ENCODE results near the gene CCNA2.

CCNA2 gene

DNA sequence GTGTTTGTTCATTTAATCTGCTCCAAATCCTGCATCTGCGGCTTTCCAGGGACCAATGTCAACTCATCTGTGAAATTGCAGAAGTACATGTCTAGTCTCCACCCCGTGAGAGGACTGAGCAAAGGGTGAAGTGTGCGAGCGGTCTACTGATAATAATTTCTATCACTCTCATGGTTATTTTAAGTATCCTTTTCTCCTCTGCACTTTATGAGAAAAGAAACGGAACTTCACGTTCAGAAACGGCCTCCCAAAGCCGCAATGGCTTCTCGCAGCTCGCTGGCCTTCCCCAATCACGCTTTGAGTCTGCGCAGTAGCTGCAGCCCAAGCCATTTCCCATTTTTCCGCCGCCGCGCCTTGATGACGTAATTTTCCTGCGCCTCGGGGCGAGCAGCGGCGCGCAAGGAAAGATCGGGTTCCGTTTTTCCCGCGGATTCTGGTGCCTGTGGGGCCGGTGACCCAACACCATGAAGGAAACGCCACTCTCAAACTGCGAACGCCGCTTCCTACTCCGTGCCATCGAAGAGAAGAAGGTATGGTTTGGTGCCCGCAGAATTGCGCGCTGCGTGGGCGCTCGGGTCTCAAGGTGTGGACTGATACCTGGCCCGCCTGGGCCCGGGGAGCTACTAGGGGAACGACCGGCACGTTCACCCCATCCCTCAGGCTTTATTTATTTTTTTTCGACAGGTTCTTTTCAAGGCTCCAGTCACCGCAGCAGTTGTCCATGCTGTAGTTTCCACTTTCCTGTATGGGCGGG, 22.5 kb downstream of the CCNA2 start, which contains the start of gene EXOSC9:
Gene EXOSC9, plus strand, starts transcription at position 363 of the 754 bp plus-strand sequence. Its CDS starts 102 bp downstream, at position 465.
- Histone ChIP-seq H2BK120ac (ENCODE audit: low read depth, low read length) (no peak within 1 kb of the TSS), H2BK15ac (ENCODE audit: low read depth, poor library complexity, severe bottlenecking) (no peak within 1 kb of the TSS), H3K27me3 (ENCODE audit: control insufficient read depth in 1 of 2, insufficient read depth in 1 of 2, low read length in 2 of 2) (no peaks in the 10 kb centered on the region), H3K4me1 (ENCODE audit: control insufficient read depth, insufficient read depth, low read depth, low read length) (no peaks in the 10 kb centered on the region), H2BK12ac (ENCODE audit: low read length in 2 of 2) (no peak within 1 kb of the TSS), H3K4me3 (ENCODE audit: insufficient read depth in 1 of 2, low read depth in 1 of 2, low read length in 2 of 2) (peak within 1 kb of the TSS; percentile 84 to 94), H3K9ac (ENCODE audit: low read length) (peak within 1 kb of the TSS; percentile 97), H2AFZ (ENCODE audit: low read depth, low read length) (peak within 1 kb of the TSS; percentile 33), H3K23ac (ENCODE audit: low read length in 2 of 2) (no peak within 1 kb of the TSS), H3K9me3 (ENCODE audit: control insufficient read depth, low read length) (no peaks in the 10 kb centered on the region), H3K27ac (ENCODE audit: low read length, poor library complexity, severe bottlenecking) (peak within 1 kb of the TSS; percentile 71), H2AK5ac (ENCODE audit: low read length, severe bottlenecking) (peak within 1 kb of the TSS; percentile 63), H3K4ac (ENCODE audit: low read depth in 1 of 2, low read length in 2 of 2) (peak within 1 kb of the TSS; percentile 8 to 59), H4K91ac (ENCODE audit: low read length) (peak within 1 kb of the TSS; percentile 89), H3K18ac (ENCODE audit: low read depth in 1 of 2, low read length in 2 of 2) (peak within 1 kb of the TSS; percentile 81 to 89), H3K4me2 (ENCODE audit: low read length, poor library complexity, severe bottlenecking) (peak within 1 kb of the TSS; percentile 98), H3K79me1 (replicated peaks; ENCODE audit: low read length, poor library complexity, severe bottlenecking) (peaks cover 22% of the 10 kb centered on the region), H3K14ac (ENCODE audit: low read length in 2 of 2) (no peak within 1 kb of the TSS), H2BK5ac (ENCODE audit: low read depth, low read length, poor library complexity, severe bottlenecking) (no peak within 1 kb of the TSS), H4K8ac (ENCODE audit: low read length) (peak within 1 kb of the TSS; percentile 99), H3K36me3 (ENCODE audit: control insufficient read depth in 1 of 2, insufficient read depth in 2 of 2, low read depth in 1 of 2, low read length in 2 of 2) (peaks cover 13 to 32% of the 10 kb centered on the region in 2 experiments)
- DNase-seq, result peak; percentile 93
- 2% methylated on average over 45 of the region's 48 CpGs for WGBS

DNA sequence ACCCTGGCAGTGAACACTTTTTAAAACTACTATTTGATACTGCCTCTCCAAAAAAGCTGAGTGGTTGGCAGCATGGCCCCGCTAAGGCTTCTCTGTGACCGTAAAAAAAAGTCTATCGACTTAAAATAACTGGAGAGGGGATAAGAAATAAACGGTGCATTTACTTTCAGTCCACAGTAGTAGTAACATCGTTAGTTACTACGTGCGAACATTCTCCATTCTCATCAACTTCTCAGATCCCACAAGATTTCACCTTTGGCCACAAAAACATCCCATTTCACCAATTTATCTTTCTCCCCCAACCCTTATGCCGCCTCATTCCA, 23.1 kb downstream of the CCNA2 start:
- H3K4me1 ChIP-seq (ENCODE audit: control insufficient read depth, insufficient read depth, low read depth, low read length), result no peaks in the 10 kb centered on the region
- H2BK5ac ChIP-seq (ENCODE audit: low read depth, low read length, poor library complexity, severe bottlenecking), result no peak overlapping the region
- H3K27me3 ChIP-seq (ENCODE audit: control insufficient read depth in 1 of 2, insufficient read depth in 1 of 2, low read length in 2 of 2), result no peaks in the 10 kb centered on the region
- no peaks in the 10 kb centered on the region for H3K9me3 ChIP-seq (ENCODE audit: control insufficient read depth, low read length)
- H4K8ac ChIP-seq (ENCODE audit: low read length), result peak overlapping the region; percentile 99
- H3K4ac ChIP-seq (ENCODE audit: low read depth in 1 of 2, low read length in 2 of 2), result peak overlapping the region; percentile 8 to 59
- peaks cover 21% of the 10 kb centered on the region for H3K79me1 ChIP-seq (replicated peaks; ENCODE audit: low read length, poor library complexity, severe bottlenecking)
- peak overlapping the region; percentile 63 for H2AK5ac ChIP-seq (ENCODE audit: low read length, severe bottlenecking)
- peak overlapping the region; percentile 11 for H2AFZ ChIP-seq (ENCODE audit: low read depth, low read length)
- H4K91ac ChIP-seq (ENCODE audit: low read length), result no peak overlapping the region
- peak overlapping the region; percentile 92 for H3K4me2 ChIP-seq (ENCODE audit: low read length, poor library complexity, severe bottlenecking)
- DNase-seq, result no peak
- no peak overlapping the region for H2BK120ac ChIP-seq (ENCODE audit: low read depth, low read length)
- peak overlapping the region in 1 of 2 experiments; percentile 94 for H3K4me3 ChIP-seq (ENCODE audit: insufficient read depth in 1 of 2, low read depth in 1 of 2, low read length in 2 of 2)
- H3K18ac ChIP-seq (ENCODE audit: low read depth in 1 of 2, low read length in 2 of 2), result peak overlapping the region; percentile 13 to 72
- no peak overlapping the region for H3K23ac ChIP-seq (ENCODE audit: low read length in 2 of 2)
- no peak overlapping the region for H2BK15ac ChIP-seq (ENCODE audit: low read depth, poor library complexity, severe bottlenecking)
- no peak overlapping the region for H2BK12ac ChIP-seq (ENCODE audit: low read length in 2 of 2)
- peak overlapping the region; percentile 97 for H3K9ac ChIP-seq (ENCODE audit: low read length)
- no peak overlapping the region for H3K14ac ChIP-seq (ENCODE audit: low read length in 2 of 2)
- H3K36me3 ChIP-seq (ENCODE audit: control insufficient read depth in 1 of 2, insufficient read depth in 2 of 2, low read depth in 1 of 2, low read length in 2 of 2), result peaks cover 8 to 26% of the 10 kb centered on the region in 2 experiments
- peak overlapping the region; percentile 71 for H3K27ac ChIP-seq (ENCODE audit: low read length, poor library complexity, severe bottlenecking)
- 79% methylated on average over 8 of the region's 8 CpGs for WGBS

DNA sequence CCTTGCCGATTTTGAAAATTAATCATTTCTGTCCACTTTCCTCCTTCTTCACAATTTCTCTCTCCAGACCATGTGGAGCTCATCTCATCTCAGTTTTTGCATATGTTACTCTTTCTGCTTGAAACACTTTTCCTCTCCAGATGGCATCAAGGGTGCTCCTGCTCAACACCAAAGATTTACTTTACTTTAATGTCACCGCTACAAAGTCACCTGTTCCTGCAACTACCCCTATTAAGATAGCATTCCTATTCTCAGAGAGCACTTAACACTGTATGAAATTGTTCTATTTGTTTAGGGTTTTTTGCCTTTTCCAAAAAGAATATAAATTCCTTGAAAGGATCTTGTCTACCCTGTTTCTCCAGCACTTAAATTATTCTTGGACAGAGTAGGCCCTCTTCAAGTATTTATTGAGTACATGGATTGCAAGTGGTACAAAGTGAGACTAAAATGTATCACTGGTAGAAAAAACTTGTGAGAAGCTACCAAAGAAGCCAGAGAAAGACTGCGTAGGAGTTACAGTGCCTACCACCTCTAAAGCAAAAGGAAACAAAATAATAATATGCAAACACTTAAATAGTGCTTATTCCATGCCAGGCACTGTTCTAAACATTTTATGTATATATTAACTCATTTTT, 23.7 kb downstream of the CCNA2 start:
- no peak overlapping the region for H2BK12ac ChIP-seq (ENCODE audit: low read length in 2 of 2)
- H3K27ac ChIP-seq (ENCODE audit: low read length, poor library complexity, severe bottlenecking), result no peak overlapping the region
- no peak overlapping the region for H2BK15ac ChIP-seq (ENCODE audit: low read depth, poor library complexity, severe bottlenecking)
- no peak overlapping the region for H2BK120ac ChIP-seq (ENCODE audit: low read depth, low read length)
- WGBS, result 99% methylated on average over 2 of the region's 3 CpGs
- H2AFZ ChIP-seq (ENCODE audit: low read depth, low read length), result no peak overlapping the region
- no peak overlapping the region for H3K4me2 ChIP-seq (ENCODE audit: low read length, poor library complexity, severe bottlenecking)
- H3K4me3 ChIP-seq (ENCODE audit: insufficient read depth in 1 of 2, low read depth in 1 of 2, low read length in 2 of 2), result no peak overlapping the region
- no peak overlapping the region for H4K91ac ChIP-seq (ENCODE audit: low read length)
- H3K4ac ChIP-seq (ENCODE audit: low read depth in 1 of 2, low read length in 2 of 2), result no peak overlapping the region
- no peak overlapping the region for H4K8ac ChIP-seq (ENCODE audit: low read length)
- DNase-seq, result no peak
- no peak overlapping the region for H2AK5ac ChIP-seq (ENCODE audit: low read length, severe bottlenecking)
- H3K4me1 ChIP-seq (ENCODE audit: control insufficient read depth, insufficient read depth, low read depth, low read length), result no peaks in the 10 kb centered on the region
- no peak overlapping the region for H3K14ac ChIP-seq (ENCODE audit: low read length in 2 of 2)
- no peak overlapping the region for H3K23ac ChIP-seq (ENCODE audit: low read length in 2 of 2)
- no peaks in the 10 kb centered on the region for H3K9me3 ChIP-seq (ENCODE audit: control insufficient read depth, low read length)
- H3K79me1 ChIP-seq (replicated peaks; ENCODE audit: low read length, poor library complexity, severe bottlenecking), result peaks cover 19% of the 10 kb centered on the region
- no peak overlapping the region for H2BK5ac ChIP-seq (ENCODE audit: low read depth, low read length, poor library complexity, severe bottlenecking)
- H3K9ac ChIP-seq (ENCODE audit: low read length), result peak overlapping the region; percentile 97
- H3K18ac ChIP-seq (ENCODE audit: low read depth in 1 of 2, low read length in 2 of 2), result no peak overlapping the region
- peaks cover 8 to 21% of the 10 kb centered on the region in 2 experiments for H3K36me3 ChIP-seq (ENCODE audit: control insufficient read depth in 1 of 2, insufficient read depth in 2 of 2, low read depth in 1 of 2, low read length in 2 of 2)
- H3K27me3 ChIP-seq (ENCODE audit: control insufficient read depth in 1 of 2, insufficient read depth in 1 of 2, low read length in 2 of 2), result no peaks in the 10 kb centered on the region

DNA sequence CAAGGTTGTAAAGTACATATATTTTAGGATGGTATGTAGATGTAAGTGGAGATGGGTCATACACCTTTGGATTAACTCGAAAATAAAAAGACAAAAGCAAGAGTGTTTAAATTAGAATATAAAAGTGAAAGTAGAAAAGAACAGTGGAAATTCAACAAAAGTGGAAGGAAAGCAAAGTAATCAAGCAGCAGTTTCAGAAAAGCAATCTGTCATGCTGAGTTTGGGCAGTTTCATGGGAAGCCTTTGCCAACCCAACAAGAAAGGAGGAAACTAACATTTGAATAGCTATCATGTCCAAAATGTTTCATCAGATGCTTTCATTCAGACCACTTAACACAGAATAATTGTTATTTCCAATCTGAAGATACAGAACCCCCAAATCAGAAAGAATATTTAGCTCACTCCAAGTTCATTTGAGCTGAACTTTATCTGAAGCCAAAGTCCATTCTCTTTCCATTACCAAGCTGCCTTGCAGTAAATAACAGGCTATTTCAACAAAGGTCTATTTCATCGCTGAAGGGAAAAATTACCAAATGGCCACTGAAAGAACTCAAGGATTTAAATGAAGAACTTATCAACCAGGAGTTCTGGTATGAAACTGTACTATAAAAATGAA, 24.4 kb downstream of the CCNA2 start:
- no peak overlapping the region for H3K4me2 ChIP-seq (ENCODE audit: low read length, poor library complexity, severe bottlenecking)
- WGBS, result 95% methylated on average over 2 of the region's 2 CpGs
- no peak overlapping the region for H4K8ac ChIP-seq (ENCODE audit: low read length)
- H3K9ac ChIP-seq (ENCODE audit: low read length), result peak overlapping the region; percentile 9
- H2AK5ac ChIP-seq (ENCODE audit: low read length, severe bottlenecking), result no peak overlapping the region
- no peak overlapping the region for H3K14ac ChIP-seq (ENCODE audit: low read length in 2 of 2)
- H4K91ac ChIP-seq (ENCODE audit: low read length), result no peak overlapping the region
- no peak overlapping the region for H3K23ac ChIP-seq (ENCODE audit: low read length in 2 of 2)
- H2AFZ ChIP-seq (ENCODE audit: low read depth, low read length), result no peak overlapping the region
- no peak overlapping the region for H3K4me3 ChIP-seq (ENCODE audit: insufficient read depth in 1 of 2, low read depth in 1 of 2, low read length in 2 of 2)
- no peak overlapping the region for H3K18ac ChIP-seq (ENCODE audit: low read depth in 1 of 2, low read length in 2 of 2)
- no peak overlapping the region for H3K4ac ChIP-seq (ENCODE audit: low read depth in 1 of 2, low read length in 2 of 2)
- peaks cover 8 to 14% of the 10 kb centered on the region in 2 experiments for H3K36me3 ChIP-seq (ENCODE audit: control insufficient read depth in 1 of 2, insufficient read depth in 2 of 2, low read depth in 1 of 2, low read length in 2 of 2)
- no peaks in the 10 kb centered on the region for H3K9me3 ChIP-seq (ENCODE audit: control insufficient read depth, low read length)
- H2BK120ac ChIP-seq (ENCODE audit: low read depth, low read length), result no peak overlapping the region
- no peak for DNase-seq
- no peak overlapping the region for H2BK12ac ChIP-seq (ENCODE audit: low read length in 2 of 2)
- H2BK15ac ChIP-seq (ENCODE audit: low read depth, poor library complexity, severe bottlenecking), result no peak overlapping the region
- H3K27ac ChIP-seq (ENCODE audit: low read length, poor library complexity, severe bottlenecking), result no peak overlapping the region
- H3K4me1 ChIP-seq (ENCODE audit: control insufficient read depth, insufficient read depth, low read depth, low read length), result no peaks in the 10 kb centered on the region
- H3K27me3 ChIP-seq (ENCODE audit: control insufficient read depth in 1 of 2, insufficient read depth in 1 of 2, low read length in 2 of 2), result no peaks in the 10 kb centered on the region
- no peak overlapping the region for H2BK5ac ChIP-seq (ENCODE audit: low read depth, low read length, poor library complexity, severe bottlenecking)
- H3K79me1 ChIP-seq (replicated peaks; ENCODE audit: low read length, poor library complexity, severe bottlenecking), result peaks cover 15% of the 10 kb centered on the region

Measured in mesenchymal stem cell (in vitro differentiated cells and primary cell).